ENCODE results near the gene MVB12B. TPM values are rescaled to one million over a fixed set of nuclear protein-coding genes. Genes with fewer than 3 reads are reported as not detected.
"Not testable (repeated sequence)": the region's sequence is repeated elsewhere in the genome, so short reads cannot be mapped to it uniquely, and the experiment has no call there.

Gene MVB12B
- total RNA-seq, 1 experiment from 2014 or later, result 3.2 TPM

- DNase-seq (ENCODE audit: low read depth), result no peak
Measured at GRCh38 chr9:126532951-126533925, 206.6 kb downstream of the MVB12B start.

- no peak for DNase-seq (ENCODE audit: low read depth)
Measured at GRCh38 chr9:126533926-126534310, 207.3 kb downstream of the MVB12B start.

- DNase-seq (ENCODE audit: low read depth), result no peak
Measured at GRCh38 chr9:126534431-126535186, 208.0 kb downstream of the MVB12B start.

GRCh38 chr9:126536131-126536530 lies 209.5 kb downstream of the MVB12B start:
- DNase-seq (ENCODE audit: low read depth), result no peak

GRCh38 chr9:126536841-126537465 lies 210.3 kb downstream of the MVB12B start:
- no peak for DNase-seq (ENCODE audit: low read depth)

- DNase-seq (ENCODE audit: low read depth), result no peak
Measured at GRCh38 chr9:126538550-126538949, 211.9 kb downstream of the MVB12B start.

- DNase-seq (ENCODE audit: low read depth), result not testable (repeated sequence)
Measured at GRCh38 chr9:126540398-126540797, 213.8 kb downstream of the MVB12B start.

- no peak for DNase-seq (ENCODE audit: low read depth)
Measured at GRCh38 chr9:126543490-126543889, 216.9 kb downstream of the MVB12B start.

- DNase-seq (ENCODE audit: low read depth), result no peak
Measured at GRCh38 chr9:126545106-126545505, 218.5 kb downstream of the MVB12B start.

- no peak for DNase-seq (ENCODE audit: low read depth)
Measured at GRCh38 chr9:126546036-126546435, 219.4 kb downstream of the MVB12B start.

- DNase-seq (ENCODE audit: low read depth), result no peak
Measured at GRCh38 chr9:126548312-126548711, 221.7 kb downstream of the MVB12B start.

- no peak for DNase-seq (ENCODE audit: low read depth)
Measured at GRCh38 chr9:126549246-126550006, 222.8 kb downstream of the MVB12B start.

GRCh38 chr9:126550891-126551351 lies 224.3 kb downstream of the MVB12B start:
- DNase-seq (ENCODE audit: low read depth), result no peak

- DNase-seq (ENCODE audit: low read depth), result no peak
Measured at GRCh38 chr9:126551812-126552211, 225.2 kb downstream of the MVB12B start.

- no peak for DNase-seq (ENCODE audit: low read depth)
Measured at GRCh38 chr9:126554292-126554691, 227.7 kb downstream of the MVB12B start.

- DNase-seq (ENCODE audit: low read depth), result not testable (repeated sequence)
Measured at GRCh38 chr9:126555421-126555820, 228.8 kb downstream of the MVB12B start.

All from M059J (cell line).